PC-3 (cell line): ENCODE measurements around the gene CLEC16A.

Experiments used
- CTCF ChIP-seq: fragments of 300-600 bp; sonication (generic); conservative IDR thresholded peaks from 2 replicates; pipeline ENCODE4 v1.5.1; 2017; ENCODE audit warnings: antibody characterized with exemption, low read depth, mild to moderate bottlenecking, low read length
- EZH2 ChIP-seq: fragments of 300-600 bp; sonication (generic); IDR thresholded peaks from one replicate; pipeline ENCODE4 v1.6.1; 2017; ENCODE audit warnings: antibody characterized with exemption, mild to moderate bottlenecking, low read length; ENCODE audit not compliant: unreplicated experiment

- TF ChIP-seq CTCF (no peak), EZH2 (no peak)
These were observed 285.5 kb downstream of the CLEC16A start for GRCh38 chr16:11229906-11230305.
